ENCODE data around the gene AGAP1.

- TF ChIP-seq CTCF (IDR thresholded peaks at IDR 0.05) (no peak), POLR2A (IDR thresholded peaks at IDR 0.05) (no peak), EP300 (IDR thresholded peaks at IDR 0.05) (no peak)
Observed at GRCh38 chr2:235447210-235447609, 46.6 kb upstream of the AGAP1 start.
